IMR-90 (cell line): Measurements from ENCODE around the gene TET1. TPM values are rescaled to one million over a fixed set of nuclear protein-coding genes. Genes with fewer than 3 reads are reported as not detected.

Experiments
- ATAC-seq: fragments of 200-7000 bp; cut with Tn5 transposase; 2 replicates; pipeline ENCODE4 v1.9.1; 2020; ENCODE audit warnings: low read depth, mild to moderate bottlenecking, moderate library complexity
- BruUV-seq: library from RNA; stranded (reverse); fragments of 400-500 nt; replicated peaks from 2 replicates; lab custom pipeline; 2021; lab: Mats Ljungman, UMichigan
- CTCF ChIA-PET: fragments of 300-600 bp; formaldehyde crosslinking; extraction: SDS; loops from one replicate; lab custom pipeline; 2021; ENCODE audit warnings: antibody characterized with exemption; lab: Yijun Ruan, JAX
- POLR2A ChIA-PET: fragments of 300-600 bp; sonication (Branson Sonifier 250); formaldehyde crosslinking; loops from one replicate; lab custom pipeline; 2022; ENCODE audit warnings: antibody characterized with exemption; ENCODE audit not compliant: unreplicated experiment; lab: Charles Lee
- DNase-seq: peaks from one replicate; pipeline ENCODE4 v3.0.0; 2013
- H2AFZ ChIP-seq: replicated peaks from 2 replicates; pipeline ENCODE3; 2013; ENCODE audit warnings: low read length, mild to moderate bottlenecking; ENCODE audit not compliant: poor library complexity
- H2AK5ac ChIP-seq: 2 replicates; pipeline ENCODE4 v1.6.1; 2013; ENCODE audit warnings: low read depth, low read length, inconsistent platforms
- H2AK9ac ChIP-seq: replicated peaks from 2 replicates; pipeline ENCODE3; 2013; ENCODE audit warnings: mild to moderate bottlenecking, low read depth, low read length, moderate library complexity; ENCODE audit not compliant: poor library complexity
- H2BK120ac ChIP-seq: 2 replicates; pipeline ENCODE4 v1.6.1; 2013; ENCODE audit warnings: low read depth, low read length, inconsistent platforms
- H2BK15ac ChIP-seq: 3 replicates; pipeline ENCODE4 v1.6.1; 2013; ENCODE audit warnings: low read depth, low read length, inconsistent platforms
- H2BK20ac ChIP-seq: 2 replicates; pipeline ENCODE4 v1.6.1; 2013; ENCODE audit warnings: low read depth, mild to moderate bottlenecking, inconsistent platforms, low read length, moderate library complexity
- H2BK5ac ChIP-seq: 2 replicates; pipeline ENCODE4 v1.6.1; 2013; ENCODE audit warnings: mild to moderate bottlenecking, low read depth, low read length, inconsistent platforms; ENCODE audit not compliant: poor library complexity, severe bottlenecking
- H3K14ac ChIP-seq: replicated peaks from 2 replicates; pipeline ENCODE4 v1.6.1; 2013; ENCODE audit warnings: low read depth, low read length, inconsistent platforms
- H3K18ac ChIP-seq: 2 replicates; pipeline ENCODE4 v1.6.1; 2013; ENCODE audit warnings: low read depth, low read length, control low read depth
- H3K23ac ChIP-seq: 2 replicates; pipeline ENCODE4 v1.6.1; 2013; ENCODE audit warnings: low read depth, low read length, inconsistent platforms
- H3K27ac ChIP-seq: 2 replicates; pipeline ENCODE4 v1.5.1; 2013; ENCODE audit warnings: mild to moderate bottlenecking, control low read depth, low read length; ENCODE audit not compliant: insufficient read depth
- H3K27me3 ChIP-seq: 2 replicates; pipeline ENCODE4 v1.6.1; 2013; ENCODE audit warnings: low read length; ENCODE audit not compliant: control insufficient read depth, insufficient read depth
- H3K36me3 ChIP-seq: 2 replicates; pipeline ENCODE4 v1.6.1; 2013; ENCODE audit warnings: low read length, mixed read lengths; ENCODE audit not compliant: control insufficient read depth, insufficient read depth
- H3K4ac ChIP-seq: 2 replicates; pipeline ENCODE4 v1.6.1; 2013; ENCODE audit warnings: low read depth, low read length, inconsistent platforms
- H3K4me1 ChIP-seq: 2 replicates; pipeline ENCODE4 v1.6.1; 2013; ENCODE audit warnings: low read length, mixed read lengths; ENCODE audit not compliant: control insufficient read depth, insufficient read depth
- H3K4me2 ChIP-seq: 2 replicates; pipeline ENCODE4 v1.6.1; 2013; ENCODE audit warnings: low read depth, mild to moderate bottlenecking, control low read depth, low read length, moderate library complexity
- H3K4me3 ChIP-seq: 2 replicates; pipeline ENCODE4 v1.5.1; 2013; ENCODE audit warnings: low read depth, mild to moderate bottlenecking, control low read depth, low read length, moderate library complexity; ENCODE audit not compliant: insufficient read depth
- H3K56ac ChIP-seq: 2 replicates; pipeline ENCODE4 v1.6.1; 2013; ENCODE audit warnings: low read length, inconsistent platforms; ENCODE audit not compliant: insufficient read depth; ENCODE audit errors: extremely low read depth
- H3K79me1 ChIP-seq, 2 experiments: 2 replicates each; pipeline ENCODE4 v1.6.1; 2013; ENCODE audit warnings: low read length in 2 of 2, inconsistent platforms in 1 of 2, low read depth in 1 of 2
- H3K9ac ChIP-seq: 2 replicates; pipeline ENCODE4 v1.6.1; 2013; ENCODE audit warnings: low read depth, low read length, control low read depth
- H3K9me1 ChIP-seq: 2 replicates; pipeline ENCODE4 v1.6.1; 2013; ENCODE audit warnings: low read length, inconsistent platforms; ENCODE audit not compliant: insufficient read depth
- H3K9me3 ChIP-seq: 2 replicates; pipeline ENCODE4 v1.6.1; 2013; ENCODE audit warnings: low read length; ENCODE audit not compliant: control insufficient read depth, insufficient read depth
- H4K20me1 ChIP-seq: 2 replicates; pipeline ENCODE4 v1.6.1; 2013; ENCODE audit warnings: low read length, inconsistent platforms; ENCODE audit not compliant: insufficient read depth
- H4K5ac ChIP-seq: 2 replicates; pipeline ENCODE4 v1.6.1; 2013; ENCODE audit warnings: mild to moderate bottlenecking, low read depth, low read length, control low read depth
- H4K8ac ChIP-seq, 2 experiments: 2 replicates each; pipeline ENCODE4 v1.6.1; 2013; ENCODE audit warnings: low read depth in 2 of 2, low read length in 2 of 2, control low read depth in 1 of 2, inconsistent platforms in 1 of 2
- H4K91ac ChIP-seq: 2 replicates; pipeline ENCODE4 v1.6.1; 2013; ENCODE audit warnings: low read depth, low read length, inconsistent platforms; ENCODE audit not compliant: insufficient read depth
- BHLHE40 ChIP-seq: fragments of 150-350 bp; IDR thresholded peaks from 2 replicates; pipeline ENCODE4 v1.6.1; 2016; ENCODE audit warnings: mild to moderate bottlenecking, low read depth, low read length
- CEBPB ChIP-seq: IDR thresholded peaks from 2 replicates; pipeline ENCODE4 v1.6.1; 2012; ENCODE audit warnings: low read depth, low read length, improper control_type of control experiment
- CHD1 ChIP-seq: IDR thresholded peaks from 2 replicates; pipeline ENCODE4 v1.6.1; 2012; ENCODE audit warnings: low read depth, low read length, improper control_type of control experiment
- CTCF ChIP-seq: conservative IDR thresholded peaks from 2 replicates; pipeline ENCODE4 v1.5.1; 2012; ENCODE audit warnings: mild to moderate bottlenecking, low read depth, low read length, improper control_type of control experiment
- ELK1 ChIP-seq: fragments of 150-350 bp; IDR thresholded peaks from 2 replicates; pipeline ENCODE4 v1.6.1; 2016; ENCODE audit warnings: low read depth, mild to moderate bottlenecking, low read length, moderate library complexity, borderline replicate concordance
- FOS ChIP-seq: fragments of 150-350 bp; IDR thresholded peaks from 2 replicates; pipeline ENCODE4 v1.6.1; 2016; ENCODE audit warnings: low read depth, low read length
- MAFK ChIP-seq: IDR thresholded peaks from 2 replicates; pipeline ENCODE4 v1.6.1; 2012; ENCODE audit warnings: low read depth, low read length, improper control_type of control experiment
- MAZ ChIP-seq: IDR thresholded peaks from 2 replicates; pipeline ENCODE4 v1.6.1; 2012; ENCODE audit warnings: low read depth, mild to moderate bottlenecking, low read length, improper control_type of control experiment, moderate library complexity, borderline replicate concordance
- MXI1 ChIP-seq: IDR thresholded peaks from 2 replicates; pipeline ENCODE4 v1.6.1; 2012; ENCODE audit warnings: low read depth, mild to moderate bottlenecking, low read length, moderate library complexity, borderline replicate concordance
- NFE2L2 ChIP-seq: fragments of 150-350 bp; IDR thresholded peaks from 2 replicates; pipeline ENCODE4 v1.6.1; 2016; ENCODE audit warnings: low read depth, mild to moderate bottlenecking, low read length
- POLR2A ChIP-seq: IDR thresholded peaks from 2 replicates; pipeline ENCODE4 v1.6.1; 2012; ENCODE audit warnings: mild to moderate bottlenecking, low read depth, low read length
- RAD21 ChIP-seq: IDR thresholded peaks from 2 replicates; pipeline ENCODE4 v1.6.1; 2012; ENCODE audit warnings: low read length, improper control_type of control experiment
- RCOR1 ChIP-seq: IDR thresholded peaks from 2 replicates; pipeline ENCODE4 v1.6.1; 2012; ENCODE audit warnings: mild to moderate bottlenecking, low read length, improper control_type of control experiment; ENCODE audit not compliant: insufficient replicate concordance
- RFX5 ChIP-seq: IDR thresholded peaks from 2 replicates; pipeline ENCODE4 v1.8.0; 2012; ENCODE audit warnings: low read depth, mild to moderate bottlenecking, low read length, moderate library complexity
- SMC3 ChIP-seq: fragments of 150-350 bp; IDR thresholded peaks from 2 replicates; pipeline ENCODE4 v1.6.1; 2016; ENCODE audit warnings: low read depth, mild to moderate bottlenecking, antibody characterized with exemption, low read length, moderate library complexity
- USF2 ChIP-seq: fragments of 150-350 bp; IDR thresholded peaks from 2 replicates; pipeline ENCODE4 v1.6.1; 2017; ENCODE audit warnings: mild to moderate bottlenecking, antibody characterized with exemption, low read length, low read depth
- WGBS, 2 experiments: methylation state at CpG; one replicate each; pipeline versions ENCODE4 v1.1.5 to v1.1.7; 2013; ENCODE audit warnings: missing lambda C conversion rate in 2 of 2; ENCODE audit not compliant: insufficient read length in 1 of 2; ENCODE audit errors: extremely low coverage in 2 of 2; 5-methylcytosine and 5-hydroxymethylcytosine counted together
- dilution Hi-C: fragments of 300-500 bp; cut with HindIII; formaldehyde crosslinking; loops from one replicate; pipeline ENCODE4 v1.14.3; 2018; ENCODE audit warnings: low sequenced_read_pairs; ENCODE audit not compliant: unreplicated experiment
- in situ Hi-C: fragments of 300-500 bp; cut with MboI; formaldehyde crosslinking; loops from 3 replicates; pipeline ENCODE4 v1.14.3; 2019; ENCODE audit warnings: low sequenced_read_pairs, inconsistent platforms, mixed read lengths
- intact Hi-C: fragments of 100-400 bp; cut with micrococcal nuclease; formaldehyde crosslinking; loops from 2 replicates; pipeline ENCODE4 v1.10.0; 2022
- polyA plus RNA-seq, 3 experiments: library from polyadenylated mRNA; depleted of rRNA; stranded (reverse); fragments of >200 nt; gene quantifications; 2 replicates each; pipeline ENCODE4 v1.2.3, GENCODE V29; 2012; ENCODE audit warnings: low replicate concordance in 1 of 3
- total RNA-seq: library from RNA; depleted of rRNA; stranded (reverse); fragments of >200 nt; gene quantifications from 2 replicates; pipeline ENCODE4 v1.2.3, GENCODE V29; 2012

Gene TET1
- total and polyA plus RNA-seq, 2 of the 4 experiments (the other 2 are of a cell fraction): 1.0 to 4.3 TPM

GRCh38 chr10:68666280-68666760 is 106.2 kb downstream of the TET1 start:
- no peaks in the 10 kb centered on the region for H3K9me3 ChIP-seq
- H3K14ac ChIP-seq: peak overlapping the region; percentile 95
- ChIA-PET POLR2A (no interaction called here), CTCF (no interaction called here)
- H4K91ac ChIP-seq: peak overlapping the region; percentile 7; the same call in 1 of the 2 replicates
- H3K9me1 ChIP-seq: peaks cover 3% of the 10 kb centered on the region; the same call in 1 of the 2 replicates
- no peaks in the 10 kb centered on the region for H3K27me3 ChIP-seq
- DNase-seq (peak; percentile 95), ATAC-seq (peak; percentile 91)
- H2BK15ac ChIP-seq: peak overlapping the region; percentile 9; the same call in 1 of the 3 replicates
- peaks cover 5% of the 10 kb centered on the region for H3K4me1 ChIP-seq
- TF ChIP-seq RFX5: no peak
- no peak for TF ChIP-seq MAZ
- no peak for TF ChIP-seq RAD21
- TF ChIP-seq ELK1: no peak
- no peak for TF ChIP-seq CHD1
- TF ChIP-seq CTCF: no peak
- TF ChIP-seq BHLHE40: no peak
- no peak for TF ChIP-seq MAFK
- no peak for TF ChIP-seq NFE2L2
- no peak for TF ChIP-seq SMC3
- no peak for TF ChIP-seq MXI1
- peak; percentile 33; the same call in 1 of the 2 replicates for TF ChIP-seq USF2
- peak; percentile 86 for TF ChIP-seq FOS
- TF ChIP-seq RCOR1: no peak
- TF ChIP-seq CEBPB: peak; percentile 67
- no peak for TF ChIP-seq POLR2A
- intact Hi-C loops (loop anchor here (1.0 to 5.0 kb wide), 2 partner anchors 56 to 103 kb away; partner anchors contain the start of gene CCAR1), dilution Hi-C loops (no loop called here), in situ Hi-C loops (no loop called here)
- BruUV-seq: no TSS peak
- H2BK120ac ChIP-seq: peak overlapping the region; percentile 94
- H4K8ac ChIP-seq: peak overlapping the region in 1 of 2 experiments; percentile 81; a peak in 2 of 4 replicates
- peaks cover 11% of the 10 kb centered on the region for H3K36me3 ChIP-seq
- H4K20me1 ChIP-seq: no peaks in the 10 kb centered on the region
- no CpG with 5 or more reads among the region's 5 CpGs for WGBS, 2 experiments
- H2BK20ac ChIP-seq: peak overlapping the region; percentile 96
- H2AK5ac ChIP-seq: no peak overlapping the region
- H2AK9ac ChIP-seq: no peak overlapping the region
- H3K23ac ChIP-seq: peak overlapping the region; percentile 85
- peak overlapping the region; percentile 63; the same call in 1 of the 2 replicates for H3K56ac ChIP-seq
- H3K9ac ChIP-seq: no peak overlapping the region
- peak overlapping the region; percentile 78 for H3K18ac ChIP-seq
- H3K4me2 ChIP-seq: peak overlapping the region; percentile 9; the same call in 1 of the 2 replicates
- H2BK5ac ChIP-seq: peak overlapping the region; percentile 81
- peak overlapping the region; percentile 96 for H3K4ac ChIP-seq
- no peak overlapping the region for H2AFZ ChIP-seq
- H3K79me1 ChIP-seq: peaks cover 11 to 27% of the 10 kb centered on the region in 2 experiments
- H3K4me3 ChIP-seq: no peak overlapping the region
- H3K27ac ChIP-seq: peak overlapping the region; percentile 91
- H4K5ac ChIP-seq: no peak overlapping the region
